ENCODE data around the gene DPM1. TPM values are rescaled to one million over a fixed set of nuclear protein-coding genes. Genes with fewer than 3 reads are reported as not detected.

The DPM1 gene
- total and polyA plus RNA-seq, 8 donors: 13.6 to 34.8 (median 17.8) TPM

DNA sequence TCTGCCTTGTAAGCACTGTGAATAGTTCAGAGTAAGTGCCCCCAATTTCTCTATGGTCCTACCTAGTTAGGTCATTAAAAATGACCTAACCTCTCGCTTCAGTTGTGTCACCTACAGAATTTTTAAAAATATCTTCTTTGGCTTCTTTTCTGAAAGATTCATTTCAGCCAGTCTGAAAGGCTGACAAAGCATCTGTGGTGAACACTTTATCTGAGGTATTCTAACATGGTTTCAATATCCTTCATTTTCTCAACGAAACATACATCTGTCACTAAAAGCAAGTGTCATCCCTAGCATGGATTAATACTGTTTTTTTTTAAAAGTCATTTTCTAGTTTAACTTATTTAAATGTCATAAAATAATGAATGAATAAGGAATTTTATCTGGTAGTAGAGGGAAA, 5.1 kb downstream of the DPM1 start:
- ATAC-seq (no peak), DNase-seq (no peak), FAIRE-seq (no peak)
- no peaks in the 10 kb centered on the region for H3K27me3 ChIP-seq
- intact Hi-C loops (cut with DNase I): no loop called here
- no peaks in the 10 kb centered on the region for H3K9me3 ChIP-seq
- H3K4me1 ChIP-seq: peaks cover 7 to 17% (median 11%) of the 10 kb centered on the region in 3 donors
- no peak overlapping the region for H3K4me3 ChIP-seq
- peaks cover 0 to 36% (median 11%) of the 10 kb centered on the region in 3 donors for H3K36me3 ChIP-seq
- WGBS, 2 donors: 83 to 86% methylated on average over 2 of the region's 2 CpGs
- TF ChIP-seq, protein P1, sequence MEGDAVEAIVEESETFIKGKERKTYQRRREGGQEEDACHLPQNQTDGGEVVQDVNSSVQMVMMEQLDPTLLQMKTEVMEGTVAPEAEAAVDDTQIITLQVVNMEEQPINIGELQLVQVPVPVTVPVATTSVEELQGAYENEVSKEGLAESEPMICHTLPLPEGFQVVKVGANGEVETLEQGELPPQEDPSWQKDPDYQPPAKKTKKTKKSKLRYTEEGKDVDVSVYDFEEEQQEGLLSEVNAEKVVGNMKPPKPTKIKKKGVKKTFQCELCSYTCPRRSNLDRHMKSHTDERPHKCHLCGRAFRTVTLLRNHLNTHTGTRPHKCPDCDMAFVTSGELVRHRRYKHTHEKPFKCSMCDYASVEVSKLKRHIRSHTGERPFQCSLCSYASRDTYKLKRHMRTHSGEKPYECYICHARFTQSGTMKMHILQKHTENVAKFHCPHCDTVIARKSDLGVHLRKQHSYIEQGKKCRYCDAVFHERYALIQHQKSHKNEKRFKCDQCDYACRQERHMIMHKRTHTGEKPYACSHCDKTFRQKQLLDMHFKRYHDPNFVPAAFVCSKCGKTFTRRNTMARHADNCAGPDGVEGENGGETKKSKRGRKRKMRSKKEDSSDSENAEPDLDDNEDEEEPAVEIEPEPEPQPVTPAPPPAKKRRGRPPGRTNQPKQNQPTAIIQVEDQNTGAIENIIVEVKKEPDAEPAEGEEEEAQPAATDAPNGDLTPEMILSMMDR (IDR thresholded peaks at IDR 0.05): no peak
- H3K27ac ChIP-seq: no peak overlapping the region

DNA sequence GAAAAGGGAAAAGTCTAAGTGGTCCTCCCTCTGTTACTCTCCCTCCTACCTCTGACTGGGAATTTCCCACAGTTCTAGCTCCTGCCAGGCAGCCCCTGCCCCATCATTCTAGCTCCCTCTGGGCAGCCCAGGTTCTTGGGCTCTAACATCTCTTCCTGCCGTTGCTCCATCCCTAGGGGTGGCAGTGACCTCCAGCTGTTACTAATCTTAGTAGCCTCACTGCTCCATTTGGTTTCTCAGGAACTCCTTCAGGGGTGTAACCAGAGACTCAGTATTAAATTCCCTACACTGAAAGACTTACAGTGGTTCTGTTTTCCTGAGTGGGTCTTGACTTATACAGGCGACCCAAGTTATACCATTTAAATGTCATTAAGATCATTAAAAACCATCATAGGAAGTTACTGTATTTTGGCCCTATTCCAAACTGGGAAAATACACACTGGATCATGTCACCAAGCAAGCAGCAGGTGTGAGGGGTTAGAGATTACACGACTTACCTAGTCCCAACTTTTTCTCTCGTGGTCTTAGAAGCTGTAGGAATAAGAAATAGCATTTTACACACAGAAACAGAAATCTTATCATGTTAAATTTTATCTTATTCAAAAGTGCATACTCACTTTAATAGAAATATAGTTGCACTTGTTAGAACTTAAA, 10.1 kb downstream of the DPM1 start:
- no peaks in the 10 kb centered on the region for H3K9me3 ChIP-seq
- no peak overlapping the region for H3K27ac ChIP-seq
- peaks cover 5 to 66% (median 40%) of the 10 kb centered on the region in 3 donors for H3K36me3 ChIP-seq
- DNase-seq (no peak), ATAC-seq (no peak), FAIRE-seq (no peak)
- intact Hi-C loops (cut with DNase I): loop anchor here in 1 of 3 donors (10.0 kb wide), 1 partner anchor 153 kb away; the partner anchor contains the start of gene BCAS4
- no peak overlapping the region for H3K4me3 ChIP-seq
- no peaks in the 10 kb centered on the region for H3K4me1 ChIP-seq
- 74% methylated on average over 4 of the region's 4 CpGs for WGBS, 2 donors
- TF ChIP-seq, protein P1 (IDR thresholded peaks at IDR 0.05): no peak
- H3K27me3 ChIP-seq: no peaks in the 10 kb centered on the region

DNA sequence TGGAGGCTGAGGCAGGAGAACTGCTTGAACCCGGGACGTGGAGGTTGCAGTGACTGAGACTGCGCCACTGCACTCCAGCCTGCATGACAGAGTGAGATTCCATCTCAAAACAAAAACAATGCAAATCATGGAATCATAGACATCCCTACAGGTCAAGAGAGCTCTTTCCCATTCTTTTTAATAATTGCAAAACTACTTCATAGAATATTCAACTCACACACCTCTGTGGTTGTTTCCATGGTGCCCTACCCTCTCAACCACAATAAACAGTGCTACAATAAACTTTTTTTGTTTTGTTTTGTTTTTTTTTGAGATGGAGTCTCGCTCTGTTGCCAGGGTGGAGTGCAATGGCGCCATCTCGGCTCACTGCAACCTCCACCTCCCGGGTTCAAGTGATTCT, 15.3 kb downstream of the DPM1 start:
- WGBS, 2 donors: 95% methylated on average over 7 of the region's 7 CpGs
- ATAC-seq (no peak), DNase-seq (no peak), FAIRE-seq (no peak)
- TF ChIP-seq, protein P1 (IDR thresholded peaks at IDR 0.05): no peak
- intact Hi-C loops (cut with DNase I): loop anchor here in 1 of 3 donors (10.0 kb wide), 1 partner anchor 148 kb away; the partner anchor contains the start of gene BCAS4
- H3K9me3 ChIP-seq: no peaks in the 10 kb centered on the region
- peaks cover 5 to 74% (median 36%) of the 10 kb centered on the region in 3 donors for H3K36me3 ChIP-seq
- no peak overlapping the region for H3K27ac ChIP-seq
- no peaks in the 10 kb centered on the region for H3K4me1 ChIP-seq
- no peak overlapping the region for H3K4me3 ChIP-seq
- H3K27me3 ChIP-seq: no peaks in the 10 kb centered on the region

DNA sequence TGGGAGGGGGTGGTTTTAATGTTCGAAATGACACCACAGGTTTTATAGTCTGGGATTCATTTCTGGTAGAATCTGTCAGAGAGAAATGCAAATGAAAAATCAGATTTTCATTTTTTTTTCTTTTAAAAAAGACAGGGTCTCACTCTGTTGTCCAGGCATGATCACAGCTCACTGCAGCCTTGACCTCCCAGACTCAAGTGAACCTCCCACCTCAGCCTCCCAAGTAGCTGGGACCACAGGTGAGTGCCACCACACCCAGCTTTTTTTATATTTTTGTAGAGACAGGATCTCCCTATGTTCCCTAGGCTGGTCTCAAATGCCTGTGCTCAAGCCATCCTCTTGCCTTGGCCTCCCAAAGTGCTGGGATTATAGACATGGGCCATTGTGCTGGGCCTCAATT, 24.7 kb downstream of the DPM1 start:
- H3K4me1 ChIP-seq: peaks cover 0 to 8% (median 0%) of the 10 kb centered on the region in 3 donors
- no peak overlapping the region for H3K27ac ChIP-seq
- DNase-seq: no peak
- no peak for ATAC-seq
- FAIRE-seq: no peak
- H3K36me3 ChIP-seq: peaks cover 0 to 28% (median 5%) of the 10 kb centered on the region in 3 donors
- H3K4me3 ChIP-seq: no peak overlapping the region
- WGBS, 2 donors: 90 to 95% methylated on average over 1 of the region's 1 CpG
- no peaks in the 10 kb centered on the region for H3K27me3 ChIP-seq
- intact Hi-C loops (cut with DNase I): no loop called here
- TF ChIP-seq, protein P1 (IDR thresholded peaks at IDR 0.05): no peak
- no peaks in the 10 kb centered on the region for H3K9me3 ChIP-seq

DNA sequence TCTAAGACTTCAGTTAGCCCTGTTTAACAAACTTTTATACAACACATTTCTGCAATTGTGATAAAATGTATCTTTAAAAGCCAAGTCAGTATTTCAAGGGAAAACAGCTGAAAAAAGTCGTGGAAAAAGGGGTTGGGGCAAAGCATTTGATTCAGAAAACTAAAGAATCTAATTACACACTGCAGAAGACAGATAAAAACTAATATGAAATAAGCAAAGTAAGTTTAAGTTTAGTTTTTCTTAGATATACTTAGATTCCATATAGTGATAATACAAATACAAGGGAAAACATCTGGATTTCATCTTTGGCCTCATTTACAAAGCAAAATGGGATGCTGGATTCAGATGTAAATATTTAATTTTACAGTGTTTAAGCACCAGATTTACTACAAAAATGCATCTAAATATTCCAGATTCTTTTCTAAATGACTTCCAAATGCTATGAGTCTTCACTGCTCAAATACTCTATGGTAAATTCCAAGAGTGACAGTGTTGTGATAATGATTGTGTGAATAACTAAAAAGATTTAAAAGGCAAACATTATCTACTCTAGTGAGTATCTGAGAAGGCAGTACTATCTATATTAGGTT, 25.5 kb downstream of the DPM1 start:
- FAIRE-seq: no peak
- no peak for ATAC-seq
- intact Hi-C loops (cut with DNase I): no loop called here
- Histone ChIP-seq H3K4me3 (no peak overlapping the region), H3K9me3 (no peaks in the 10 kb centered on the region), H3K36me3 (peaks cover 0 to 24% (median 5%) of the 10 kb centered on the region in 3 donors), H3K4me1 (peaks cover 0 to 16% (median 5%) of the 10 kb centered on the region in 3 donors), H3K27ac (no peak overlapping the region), H3K27me3 (no peaks in the 10 kb centered on the region)
- TF ChIP-seq, protein P1 (IDR thresholded peaks at IDR 0.05): no peak
- no peak for DNase-seq
- WGBS, 2 donors: 56 to 58% methylated on average over 1 of the region's 1 CpG

All from pancreas (tissue), 10 donors.